Upper lobe of left lung (tissue), 6 donors: ENCODE data around the gene CNGB1. TPM values are rescaled to one million over a fixed set of nuclear protein-coding genes. Genes with fewer than 3 reads are reported as not detected.

Source experiments
- ATAC-seq, 2 donors: fragments of 200-7000 bp; cut with Tn5 transposase; one replicate each; pipeline ENCODE4 v1.9.1; 2022; ENCODE audit warnings: mild to moderate bottlenecking in 2 of 2, moderate library complexity in 2 of 2; ENCODE audit not compliant: low FRiP score in 2 of 2
- DNase-seq, 2 donors: peaks; one replicate each; pipeline ENCODE4 v3.0.0-alpha.2; 2019 to 2020
- H3K27ac ChIP-seq, 4 donors: fragments of 200-600 bp; sonication (generic); one replicate each; pipeline ENCODE4 v1.5.1; 2016 to 2019
- H3K27me3 ChIP-seq, 4 donors: fragments of 200-600 bp; sonication (generic); one replicate each; pipeline ENCODE4 v1.5.1; 2017 to 2019
- H3K36me3 ChIP-seq, 4 donors: fragments of 200-600 bp; sonication (generic); one replicate each; pipeline ENCODE4 v1.5.1; 2016 to 2019
- H3K4me1 ChIP-seq, 4 donors: fragments of 200-600 bp; sonication (generic); one replicate each; pipeline ENCODE4 v1.5.1; 2018 to 2019
- H3K4me3 ChIP-seq, 4 donors: fragments of 200-600 bp; sonication (generic); one replicate each; pipeline ENCODE4 v1.5.1; 2017 to 2019; ENCODE audit warnings: mild to moderate bottlenecking in 2 of 4, moderate library complexity in 1 of 4
- H3K9me3 ChIP-seq, 4 donors: fragments of 200-600 bp; sonication (generic); one replicate each; pipeline ENCODE4 v1.5.1; 2018 to 2019
- CTCF ChIP-seq, 6 experiments: fragments of 450-650 bp in 4 of 6; fragments of 200-600 bp in 2 of 6; sonication (generic) in 2 of 6; IDR thresholded peaks; one replicate each; pipeline ENCODE4 v1.5.1; 2016 to 2019; ENCODE audit warnings: antibody characterized with exemption in 6 of 6
- EP300 ChIP-seq, 4 donors: sonication (generic); formaldehyde crosslinking; IDR thresholded peaks; one replicate each; pipeline ENCODE4 v1.5.1; 2017; ENCODE audit warnings: antibody characterized with exemption in 4 of 4, control low read depth in 2 of 4
- POLR2A ChIP-seq, 4 donors: fragments of 450-650 bp; IDR thresholded peaks; one replicate each; pipeline ENCODE4 v1.5.1; 2016 to 2017; ENCODE audit warnings: antibody characterized with exemption in 4 of 4, mild to moderate bottlenecking in 2 of 4
- POLR2AphosphoS5 ChIP-seq, 2 donors: sonication (generic); formaldehyde crosslinking; IDR thresholded peaks; one replicate each; pipeline ENCODE4 v1.5.1; 2017; ENCODE audit warnings: antibody characterized with exemption in 2 of 2
- WGBS, 2 donors: methylation state at CpG; one replicate each; pipeline ENCODE4 v1.1.5; 2017 to 2018; 5-methylcytosine and 5-hydroxymethylcytosine counted together
- total RNA-seq, 6 donors: library from RNA; depleted of rRNA in 4 of 6; stranded (reverse); fragments of >200 nt in 4 of 6; gene quantifications; one replicate each; pipeline versions ENCODE4 v1.1.0 to v1.2.1, GENCODE V29; 2016 to 2021
- donor health status: DM: no; HTN: no; CAD: no; lungs with moderate emphysema.
- donor health status: DM: no; HTN: yes; CAD: no; lungs with severe emphysema.

CNGB1 gene
- total RNA-seq, 6 donors from 2014 or later: 0.06 to 0.39 TPM; not detected in 4

- H3K36me3 ChIP-seq: no peaks in the 10 kb centered on the region
- TF ChIP-seq POLR2A (IDR thresholded peaks at IDR 0.05) (no peak), POLR2AphosphoS5 (IDR thresholded peaks at IDR 0.05) (no peak), CTCF (IDR thresholded peaks at IDR 0.05) (no peak), EP300 (IDR thresholded peaks at IDR 0.05) (no peak)
- H3K9me3 ChIP-seq: no peaks in the 10 kb centered on the region
- DNase-seq (peak in 1 of 2 donors; percentile 42), ATAC-seq (no peak)
- peaks cover 0 to 24% (median 0%) of the 10 kb centered on the region in 4 donors for H3K4me1 ChIP-seq
- no peak overlapping the region for H3K4me3 ChIP-seq
- H3K27me3 ChIP-seq: no peaks in the 10 kb centered on the region
- WGBS, 2 donors: 93% methylated on average over 9 of the region's 10 CpGs; no CpG with 5 or more reads in 1 of the 2 donors
- H3K27ac ChIP-seq: no peak overlapping the region
These were observed 10.6 kb downstream of the CNGB1 start for GRCh38 chr16:57960310-57960709.

GRCh38 chr16:57959804-57960203, 11.1 kb downstream of the CNGB1 start:
- TF ChIP-seq POLR2AphosphoS5 (IDR thresholded peaks at IDR 0.05) (no peak), EP300 (IDR thresholded peaks at IDR 0.05) (no peak), POLR2A (IDR thresholded peaks at IDR 0.05) (no peak), CTCF (IDR thresholded peaks at IDR 0.05) (no peak)
- H3K27ac ChIP-seq: no peak overlapping the region
- no peaks in the 10 kb centered on the region for H3K36me3 ChIP-seq
- WGBS, 2 donors: 83 to 96% methylated on average over 4 to 11 of the region's 11 CpGs
- peak in 1 of 2 donors; percentile 53 for DNase-seq
- peaks cover 0 to 24% (median 0%) of the 10 kb centered on the region in 4 donors for H3K4me1 ChIP-seq
- no peak for ATAC-seq
- no peak overlapping the region for H3K4me3 ChIP-seq
- H3K27me3 ChIP-seq: no peaks in the 10 kb centered on the region
- no peaks in the 10 kb centered on the region for H3K9me3 ChIP-seq

GRCh38 chr16:57959121-57959520, 11.8 kb downstream of the CNGB1 start:
- Histone ChIP-seq H3K4me3 (no peak overlapping the region), H3K36me3 (no peaks in the 10 kb centered on the region), H3K27ac (no peak overlapping the region), H3K9me3 (no peaks in the 10 kb centered on the region), H3K4me1 (peaks cover 0 to 24% (median 0%) of the 10 kb centered on the region in 4 donors), H3K27me3 (no peaks in the 10 kb centered on the region)
- DNase-seq: no peak
- ATAC-seq: no peak
- WGBS, 2 donors: 65 to 73% methylated on average over 8 of the region's 8 CpGs
- TF ChIP-seq POLR2AphosphoS5 (IDR thresholded peaks at IDR 0.05) (no peak), EP300 (IDR thresholded peaks at IDR 0.05) (no peak), CTCF (IDR thresholded peaks at IDR 0.05) (no peak), POLR2A (IDR thresholded peaks at IDR 0.05) (no peak)

GRCh38 chr16:57958544-57958943, 12.4 kb downstream of the CNGB1 start:
- WGBS, 2 donors: 61 to 72% methylated on average over 5 to 6 of the region's 6 CpGs
- DNase-seq (no peak), ATAC-seq (no peak)
- TF ChIP-seq EP300 (IDR thresholded peaks at IDR 0.05): no peak
- TF ChIP-seq POLR2A (IDR thresholded peaks at IDR 0.05): no peak
- TF ChIP-seq CTCF (IDR thresholded peaks at IDR 0.05): no peak
- no peak for TF ChIP-seq POLR2AphosphoS5 (IDR thresholded peaks at IDR 0.05)
- H3K4me1 ChIP-seq: peaks cover 0 to 24% (median 0%) of the 10 kb centered on the region in 4 donors
- no peak overlapping the region for H3K4me3 ChIP-seq
- H3K27ac ChIP-seq: peak overlapping the region in 1 of 4 donors; percentile 9
- no peaks in the 10 kb centered on the region for H3K9me3 ChIP-seq
- no peaks in the 10 kb centered on the region for H3K36me3 ChIP-seq
- H3K27me3 ChIP-seq: no peaks in the 10 kb centered on the region
